Raji (cell line): ENCODE data around the gene RITA1.

Experiments
- POLR2A ChIP-seq: IDR thresholded peaks from 2 replicates; pipeline ENCODE4 v1.6.1; 2011; ENCODE audit warnings: low read depth, low read length, control low read depth; ENCODE audit not compliant: insufficient read depth

The RITA1 gene, protein sequence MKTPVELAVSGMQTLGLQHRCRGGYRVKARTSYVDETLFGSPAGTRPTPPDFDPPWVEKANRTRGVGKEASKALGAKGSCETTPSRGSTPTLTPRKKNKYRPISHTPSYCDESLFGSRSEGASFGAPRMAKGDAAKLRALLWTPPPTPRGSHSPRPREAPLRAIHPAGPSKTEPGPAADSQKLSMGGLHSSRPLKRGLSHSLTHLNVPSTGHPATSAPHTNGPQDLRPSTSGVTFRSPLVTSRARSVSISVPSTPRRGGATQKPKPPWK

GRCh38 chr12:113185180-113186032, at the start of gene RITA1, which contains the start of gene DDX54:
TSS of gene RITA1 (plus strand) at chr12:113185721. CDS start at chr12:113186747, 1,026 bp downstream.
TSS of gene DDX54 (minus strand) at chr12:113185478. CDS start at chr12:113185451, 27 bp downstream.
- TF ChIP-seq POLR2A = peak; percentile 70

DNA sequence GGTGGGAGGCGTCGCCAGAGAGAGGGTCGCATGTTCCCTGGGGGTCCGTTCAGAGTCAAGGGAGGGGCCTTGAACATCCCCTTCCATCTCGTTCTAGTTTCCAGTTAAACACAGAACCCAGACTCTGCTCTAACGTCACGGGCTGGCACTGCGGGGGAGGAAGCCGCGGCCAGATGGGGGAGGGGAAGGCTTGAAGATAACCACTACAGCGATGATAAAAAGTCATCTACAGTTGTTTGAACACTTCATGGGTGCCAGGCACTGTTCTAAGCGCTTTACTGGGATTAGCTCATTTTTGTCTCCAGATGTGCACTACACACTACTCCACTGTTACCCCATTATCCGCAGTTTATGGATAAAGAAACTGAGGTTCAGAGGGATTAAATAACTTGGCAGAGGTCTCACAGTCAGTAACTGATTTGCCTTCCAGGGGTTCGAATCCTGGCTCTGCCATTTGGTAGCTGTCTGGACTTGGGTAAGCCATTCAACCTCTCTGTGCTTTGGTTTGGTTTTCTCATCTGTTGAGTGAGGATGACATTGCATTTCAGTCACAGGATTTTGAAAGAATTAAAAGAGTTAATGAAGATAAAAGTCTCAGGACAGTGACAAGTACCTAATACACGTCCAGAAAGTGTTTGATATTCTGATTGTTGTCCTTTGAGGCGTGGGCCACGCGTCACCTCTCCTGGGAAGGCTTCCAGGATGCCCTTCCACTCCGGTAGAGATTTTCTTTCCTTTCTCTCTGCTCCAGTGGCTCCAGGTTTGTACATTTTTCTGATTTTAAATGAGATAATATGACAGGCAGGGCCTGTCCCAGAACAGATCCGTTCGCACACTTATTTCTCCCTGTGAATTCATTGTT, 49.2 kb upstream of the RITA1 start:
- TF ChIP-seq POLR2A = no peak

GRCh38 chr12:113136990-113137511, 48.5 kb upstream of the RITA1 start:
- TF ChIP-seq POLR2A = no peak

DNA sequence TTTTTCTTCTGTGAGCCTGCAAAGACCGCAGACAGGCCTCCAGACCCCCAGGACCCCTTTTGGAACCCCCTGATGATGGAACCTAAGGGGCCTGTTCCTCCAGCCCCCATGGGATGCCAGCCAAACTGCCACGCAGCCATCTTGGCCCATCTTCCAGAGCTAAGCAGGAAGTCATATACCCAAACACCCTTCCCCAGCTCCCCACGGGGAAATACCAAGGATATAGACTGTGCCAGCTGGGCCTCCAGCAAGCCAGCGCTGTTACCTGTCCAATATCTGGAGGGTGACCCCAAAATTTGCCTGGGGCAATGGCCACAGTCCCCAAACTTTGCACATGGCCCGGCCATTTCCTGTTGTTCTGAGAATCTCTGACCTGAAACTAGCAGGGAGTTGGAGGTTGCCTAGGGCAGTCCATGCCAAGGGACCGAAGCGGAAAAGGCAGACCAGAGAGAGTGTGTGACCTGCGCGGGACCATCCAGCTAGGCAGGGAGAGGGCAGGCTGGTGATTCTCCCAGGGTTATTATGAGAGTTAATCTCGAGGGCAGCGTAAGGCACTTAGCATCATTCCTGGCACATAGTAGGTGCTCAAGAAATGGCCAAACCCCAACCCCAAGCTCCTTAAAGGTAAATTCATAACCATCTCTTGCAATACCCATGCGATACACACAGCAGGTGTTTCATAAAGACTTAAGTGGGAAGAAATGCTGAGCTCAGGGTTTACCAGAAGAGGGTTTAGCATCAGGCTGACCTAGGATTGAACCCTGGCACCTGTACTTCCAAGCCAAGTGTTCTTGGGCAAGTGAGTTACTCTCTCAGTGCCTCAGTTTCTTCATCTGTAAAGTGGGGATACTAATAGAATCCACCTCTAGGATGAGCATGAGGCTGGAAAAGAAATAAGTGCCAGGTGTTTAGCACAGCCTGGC, 47.4 kb upstream of the RITA1 start:
- TF ChIP-seq POLR2A = no peak

GRCh38 chr12:113138826-113139225, 46.7 kb upstream of the RITA1 start:
- no peak for TF ChIP-seq POLR2A

DNA sequence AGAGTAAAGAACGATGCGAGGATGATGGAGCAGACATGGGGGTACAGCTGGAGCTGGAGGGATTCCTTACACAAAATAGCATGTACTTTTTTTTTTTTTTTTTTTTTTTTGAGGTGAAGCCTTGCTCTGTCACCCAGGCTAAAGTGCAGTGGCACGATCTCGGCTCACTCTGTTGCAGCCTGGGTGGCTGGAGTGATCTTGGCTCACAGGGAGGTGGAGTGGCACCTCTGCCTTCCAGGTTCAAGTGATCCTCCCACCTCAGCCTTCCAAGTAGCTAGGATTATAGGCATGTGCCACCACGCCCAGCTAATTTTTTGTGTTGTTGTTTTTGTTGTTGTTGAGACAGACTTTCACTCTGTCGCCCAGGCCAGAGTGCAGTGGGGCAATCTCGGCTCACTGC, 44.8 kb upstream of the RITA1 start:
- TF ChIP-seq POLR2A = no peak

DNA sequence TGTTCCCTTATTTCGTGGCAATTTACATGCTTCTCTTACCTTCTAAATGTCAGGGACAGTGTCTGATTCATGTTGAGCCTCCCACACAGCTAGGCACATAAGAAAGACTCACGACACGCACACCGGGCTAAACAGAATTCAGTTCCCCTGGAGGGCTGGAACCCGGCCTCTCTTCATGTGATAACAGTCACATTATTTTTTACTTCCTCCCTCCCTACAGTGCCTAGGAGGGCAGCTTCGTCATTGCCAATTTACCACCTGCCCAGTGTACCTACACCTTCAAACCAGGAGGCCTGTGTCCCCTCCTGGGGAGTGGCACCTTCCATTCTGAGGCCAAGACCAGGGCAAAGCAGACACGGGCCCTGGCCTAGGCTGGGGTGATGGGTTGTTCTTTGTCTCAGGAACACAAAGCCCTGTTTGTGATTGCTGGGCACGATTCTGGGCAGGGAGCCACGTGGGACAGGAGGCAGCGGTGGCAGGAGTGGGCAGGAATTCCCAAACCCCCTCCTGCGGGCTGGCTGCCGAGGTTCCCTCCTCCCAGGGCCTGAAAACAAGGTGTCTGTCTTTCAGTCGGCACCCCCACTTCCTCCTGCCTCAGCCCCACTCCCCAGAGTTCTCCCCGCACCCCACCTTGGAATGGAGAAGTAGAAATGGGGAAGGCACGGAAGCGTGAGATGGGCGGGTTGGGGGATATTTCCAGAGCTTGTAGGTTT, 43.2 kb upstream of the RITA1 start:
- no peak for TF ChIP-seq POLR2A

- no peak for TF ChIP-seq POLR2A
Measured at GRCh38 chr12:113142886-113143332, 42.6 kb upstream of the RITA1 start.

DNA sequence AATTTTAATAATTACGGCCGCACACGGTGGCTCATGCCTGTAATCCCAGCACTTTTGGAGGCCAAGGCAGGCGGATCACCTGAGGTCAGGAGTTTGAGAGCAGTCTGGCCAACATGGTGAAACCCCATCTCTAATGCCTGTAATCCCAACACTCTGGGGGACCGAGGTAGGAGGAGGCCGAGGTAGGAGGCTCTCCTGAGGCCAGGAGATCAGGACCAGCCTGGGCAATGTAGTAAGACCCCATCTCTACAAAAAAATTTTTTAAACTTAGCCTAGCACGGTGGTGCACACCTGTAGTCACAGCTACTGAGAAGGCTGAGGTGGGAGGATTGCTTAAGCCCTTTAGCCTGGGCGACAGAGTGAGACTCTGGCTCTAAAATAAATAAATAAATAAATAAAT, 41.6 kb upstream of the RITA1 start:
- no peak for TF ChIP-seq POLR2A

DNA sequence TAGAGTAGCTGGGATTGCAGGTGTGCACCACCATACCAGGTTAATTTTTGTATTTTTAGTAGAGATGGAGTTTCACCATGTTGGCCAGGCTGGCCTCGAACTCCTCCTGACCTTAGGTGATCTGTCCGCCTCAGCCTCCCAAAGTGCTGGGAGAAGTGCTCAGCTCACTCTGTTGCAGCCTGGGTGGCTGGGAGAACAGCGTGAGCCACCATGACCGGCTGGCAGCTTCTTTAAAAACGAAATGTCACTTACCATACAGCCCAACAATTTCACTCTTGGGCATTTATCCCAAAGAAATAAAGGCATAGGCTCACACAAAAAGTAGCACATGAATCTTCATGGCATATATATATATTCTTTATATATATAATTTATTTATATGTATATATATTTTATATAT, 40.7 kb upstream of the RITA1 start:
- TF ChIP-seq POLR2A = no peak

DNA sequence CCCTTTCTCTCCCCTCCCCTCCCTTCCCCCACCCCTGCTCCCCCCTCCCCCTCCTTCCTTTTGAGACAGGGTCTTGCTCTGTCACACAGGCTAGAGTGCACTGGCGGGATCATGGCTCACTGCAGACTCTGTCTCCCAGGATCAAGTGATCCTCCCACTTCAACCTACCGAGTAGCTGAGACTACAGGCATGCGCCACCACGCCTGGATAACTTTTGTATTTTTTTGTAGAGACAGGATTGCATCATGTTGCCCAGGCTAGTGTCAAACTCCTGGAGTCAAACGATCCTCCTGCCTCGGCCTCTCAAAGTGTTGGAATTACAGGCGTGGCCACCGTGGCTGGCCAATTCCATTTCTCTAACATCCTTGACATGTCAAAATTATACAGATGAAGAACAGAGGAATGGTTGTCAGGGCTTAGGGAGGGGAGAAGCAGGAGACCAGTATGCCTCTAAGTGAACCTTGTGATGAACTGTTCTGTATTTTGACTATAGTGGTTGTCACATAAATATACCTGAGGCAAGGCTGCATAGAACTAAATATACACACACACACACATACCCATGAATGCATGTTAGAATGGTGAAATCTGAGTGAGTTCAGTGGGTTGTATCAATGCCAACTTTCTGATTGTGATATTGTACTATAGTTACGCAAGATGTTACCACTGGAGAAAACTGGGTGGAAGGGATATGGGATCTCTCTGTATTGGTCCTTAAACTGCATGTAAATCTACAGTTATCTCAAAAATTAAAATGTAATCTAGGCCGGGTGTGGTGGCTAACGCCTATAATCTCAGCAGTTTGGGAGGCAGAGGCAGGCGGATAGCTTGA, 39.6 kb upstream of the RITA1 start:
- TF ChIP-seq POLR2A = no peak

- TF ChIP-seq POLR2A = no peak
Measured at GRCh38 chr12:113146999-113147398, 38.5 kb upstream of the RITA1 start.
